Osteoblast (primary cell): ENCODE data around the gene LHX2. TPM values are rescaled to one million over a fixed set of nuclear protein-coding genes. Genes with fewer than 3 reads are reported as not detected.
"Not testable (repeated sequence)": the region's sequence is repeated elsewhere in the genome, so short reads cannot be mapped to it uniquely, and the experiment has no call there.

Experiments used
- DNase-seq: peaks from one replicate; pipeline ENCODE4 v3.0.0; 2011; ENCODE audit warnings: low spot score, mixed read lengths; ENCODE audit not compliant: insufficient read length; ENCODE audit errors: missing footprints
- H2AFZ ChIP-seq: 2 replicates; pipeline ENCODE4 v1.6.0; 2011; ENCODE audit warnings: mild to moderate bottlenecking, low read length
- H3K27ac ChIP-seq: 2 replicates; pipeline ENCODE4 v1.5.1; 2011; ENCODE audit warnings: mild to moderate bottlenecking, low read depth, low read length, moderate library complexity
- H3K27me3 ChIP-seq: 2 replicates; pipeline ENCODE4 v1.6.0; 2012; ENCODE audit warnings: mild to moderate bottlenecking, control low read depth, inconsistent platforms, low read length, moderate library complexity; ENCODE audit not compliant: insufficient read depth
- H3K36me3 ChIP-seq: 2 replicates; pipeline ENCODE4 v1.5.1; 2011; ENCODE audit warnings: mild to moderate bottlenecking, low read length, control low read depth, moderate library complexity; ENCODE audit not compliant: insufficient read depth
- H3K4me1 ChIP-seq: 2 replicates; pipeline ENCODE4 v1.5.1; 2011; ENCODE audit warnings: mild to moderate bottlenecking, low read length, control low read depth, moderate library complexity; ENCODE audit not compliant: insufficient read depth
- H3K4me2 ChIP-seq: 2 replicates; pipeline ENCODE4 v1.6.0; 2011; ENCODE audit warnings: mild to moderate bottlenecking, low read length; ENCODE audit not compliant: insufficient read depth
- H3K4me3 ChIP-seq: fragments of 200-600 bp; sonication (generic); 3 replicates; pipeline ENCODE4 v1.5.1; 2012; ENCODE audit warnings: mild to moderate bottlenecking, low read length, inconsistent platforms; ENCODE audit not compliant: insufficient read depth
- H3K79me2 ChIP-seq: 2 replicates; pipeline ENCODE4 v1.6.0; 2012; ENCODE audit warnings: mild to moderate bottlenecking, low read length, control low read depth, inconsistent platforms; ENCODE audit not compliant: insufficient read depth
- H3K9me3 ChIP-seq: 2 replicates; pipeline ENCODE4 v1.5.1; 2011; ENCODE audit warnings: low read depth, low read length, control low read depth
- H4K20me1 ChIP-seq: 2 replicates; pipeline ENCODE4 v1.6.0; 2012; ENCODE audit warnings: mild to moderate bottlenecking, low read length, control low read depth; ENCODE audit not compliant: insufficient read depth
- CTCF ChIP-seq: IDR thresholded peaks from 2 replicates; pipeline ENCODE4 v1.5.1; 2011; ENCODE audit warnings: mild to moderate bottlenecking, low read depth, low read length, moderate library complexity; ENCODE audit errors: extremely low read depth
- total RNA-seq: library from RNA; depleted of rRNA; stranded (reverse); fragments of >200 nt; gene quantifications from 2 replicates; pipeline ENCODE4 v1.2.3, GENCODE V29; 2012

Gene LHX2
- total RNA-seq, 1 donor: not detected

- peak; percentile 84 for DNase-seq
- Histone ChIP-seq H3K27me3 (peaks cover 23% of the 10 kb centered on the region), H3K4me1 (no peaks in the 10 kb centered on the region), H2AFZ (no peak overlapping the region), H4K20me1 (no peaks in the 10 kb centered on the region), H3K9me3 (no peaks in the 10 kb centered on the region), H3K27ac (no peak overlapping the region), H3K4me2 (no peak overlapping the region), H3K36me3 (no peaks in the 10 kb centered on the region), H3K4me3 (no peak overlapping the region), H3K79me2 (no peaks in the 10 kb centered on the region)
- TF ChIP-seq CTCF: no peak
Observed at GRCh38 chr9:123975871-123976270, 35.7 kb upstream of the LHX2 start.

DNA sequence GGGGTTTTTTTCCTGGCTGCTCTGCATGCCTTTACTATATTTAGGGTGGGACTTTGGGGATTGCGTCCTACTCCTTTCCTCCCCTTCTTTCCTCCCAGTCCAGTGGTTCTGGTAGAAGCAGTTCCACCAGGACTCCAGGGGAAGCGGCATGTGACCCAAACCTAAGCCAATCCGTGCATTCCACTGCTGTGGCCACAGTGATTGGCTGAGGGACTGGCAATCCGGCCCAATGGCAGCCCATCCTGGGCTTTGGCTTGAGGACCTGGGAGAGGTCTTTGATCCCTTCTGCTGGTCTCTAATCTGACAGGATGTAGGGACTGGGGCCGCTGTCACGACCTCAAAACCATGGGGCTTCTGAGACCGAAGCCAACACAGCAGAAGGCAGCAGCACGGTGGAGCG lies 35.0 kb upstream of the LHX2 start:
- not testable (repeated sequence) for H3K79me2 ChIP-seq, H3K4me1 ChIP-seq, H3K4me3 ChIP-seq, DNase-seq, H3K4me2 ChIP-seq, H2AFZ ChIP-seq, H3K36me3 ChIP-seq, H3K27ac ChIP-seq, H3K9me3 ChIP-seq, H4K20me1 ChIP-seq
- peaks cover 30% of the 10 kb centered on the region for H3K27me3 ChIP-seq

GRCh38 chr9:123978981-123979380 lies 32.6 kb upstream of the LHX2 start:
- no peak overlapping the region for H3K4me3 ChIP-seq
- no peak for TF ChIP-seq CTCF
- H3K27me3 ChIP-seq: peaks cover 42% of the 10 kb centered on the region
- H3K27ac ChIP-seq: no peak overlapping the region
- no peaks in the 10 kb centered on the region for H4K20me1 ChIP-seq
- H3K4me2 ChIP-seq: no peak overlapping the region
- no peaks in the 10 kb centered on the region for H3K79me2 ChIP-seq
- no peaks in the 10 kb centered on the region for H3K4me1 ChIP-seq
- no peak for DNase-seq
- H2AFZ ChIP-seq: no peak overlapping the region
- H3K36me3 ChIP-seq: no peaks in the 10 kb centered on the region
- no peaks in the 10 kb centered on the region for H3K9me3 ChIP-seq

- no peak for DNase-seq
- Histone ChIP-seq H3K4me2 (no peak overlapping the region), H4K20me1 (no peaks in the 10 kb centered on the region), H3K9me3 (no peaks in the 10 kb centered on the region), H3K4me3 (no peak overlapping the region), H3K4me1 (no peaks in the 10 kb centered on the region), H3K36me3 (no peaks in the 10 kb centered on the region), H2AFZ (no peak overlapping the region), H3K27ac (no peak overlapping the region), H3K79me2 (no peaks in the 10 kb centered on the region), H3K27me3 (peaks cover 49% of the 10 kb centered on the region)
- TF ChIP-seq CTCF: no peak
Observed at GRCh38 chr9:123982535-123982934, 29.0 kb upstream of the LHX2 start.

DNA sequence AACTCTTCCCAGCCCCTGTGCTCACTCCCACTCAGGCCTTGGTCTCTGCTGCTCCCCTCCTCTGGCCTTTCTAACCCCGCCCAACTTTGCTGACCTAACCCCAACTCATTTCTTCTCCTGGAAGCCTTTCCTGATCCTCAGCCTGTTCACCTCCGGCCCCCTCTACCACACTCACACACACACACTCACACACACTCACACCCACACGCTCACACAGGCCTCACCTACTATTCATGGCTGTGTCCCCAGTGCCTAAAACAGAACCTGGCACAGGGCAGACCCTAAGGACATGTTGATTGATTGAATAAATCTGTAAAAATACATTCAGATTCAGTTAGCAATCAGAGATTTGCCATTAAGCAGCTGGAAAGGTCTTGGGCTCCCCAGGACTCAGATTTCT lies 28.5 kb upstream of the LHX2 start:
- H3K79me2 ChIP-seq: no peaks in the 10 kb centered on the region
- no peak overlapping the region for H3K4me3 ChIP-seq
- H3K36me3 ChIP-seq: no peaks in the 10 kb centered on the region
- H4K20me1 ChIP-seq: no peaks in the 10 kb centered on the region
- no peak overlapping the region for H3K4me2 ChIP-seq
- H3K27ac ChIP-seq: no peak overlapping the region
- no peak for DNase-seq
- H3K9me3 ChIP-seq: no peaks in the 10 kb centered on the region
- TF ChIP-seq CTCF: no peak
- H3K4me1 ChIP-seq: no peaks in the 10 kb centered on the region
- no peak overlapping the region for H2AFZ ChIP-seq
- peaks cover 49% of the 10 kb centered on the region for H3K27me3 ChIP-seq
